Upper lobe of right lung (tissue), 1 donor: Measurements from ENCODE around the gene HRC. TPM values are rescaled to one million over a fixed set of nuclear protein-coding genes. Genes with fewer than 3 reads are reported as not detected.

Experiments
- ATAC-seq: fragments of 200-7000 bp; cut with Tn5 transposase; one replicate; pipeline ENCODE4 v1.9.1; 2020; ENCODE audit warnings: mild to moderate bottlenecking, moderate library complexity
- DNase-seq: peaks from one replicate; pipeline ENCODE4 v3.0.0-alpha.2; 2020
- H3K27ac ChIP-seq: fragments of 200-600 bp; one replicate; pipeline ENCODE4 v1.8.0; 2022
- H3K27me3 ChIP-seq: fragments of 200-600 bp; one replicate; pipeline ENCODE4 v1.8.0; 2022; ENCODE audit warnings: mild to moderate bottlenecking
- H3K36me3 ChIP-seq: fragments of 200-600 bp; one replicate; pipeline ENCODE4 v1.8.0; 2022
- H3K4me1 ChIP-seq: fragments of 200-600 bp; one replicate; pipeline ENCODE4 v1.8.0; 2022
- H3K4me3 ChIP-seq: fragments of 200-600 bp; one replicate; pipeline ENCODE4 v1.8.0; 2022; ENCODE audit warnings: mild to moderate bottlenecking
- H3K9me3 ChIP-seq: fragments of 200-600 bp; one replicate; pipeline ENCODE4 v1.8.0; 2022
- CTCF ChIP-seq: fragments of 200-600 bp; IDR thresholded peaks from one replicate; pipeline ENCODE4 v1.8.0; 2022; ENCODE audit warnings: antibody characterized with exemption
- intact Hi-C: fragments of 100-400 bp; cut with DNase I; formaldehyde crosslinking; loops from one replicate; pipeline ENCODE4 v1.11.0; 2022
- total RNA-seq: library from RNA; stranded (reverse); fragmentation: NEBNext Ultra II Directional; extraction: Animal tissue kit (Norgen Biotek cat#: 25700); gene quantifications from one replicate; pipeline ENCODE4 v1.2.1, GENCODE V29; 2021
- donor health status: DM: no; HTN: yes; CAD: no; lungs with severe emphysema.

The HRC gene
- total RNA-seq, 1 donor from 2014 or later, result 2.2 TPM

- H3K27me3 ChIP-seq, result no peaks in the 10 kb centered on the region
- DNase-seq (no peak), ATAC-seq (no peak)
- no peak for TF ChIP-seq CTCF
- no peak overlapping the region for H3K4me3 ChIP-seq
- intact Hi-C loops, result no loop called here
- peaks cover 9% of the 10 kb centered on the region for H3K4me1 ChIP-seq
- peaks cover 46% of the 10 kb centered on the region for H3K36me3 ChIP-seq
- H3K27ac ChIP-seq, result no peak overlapping the region
- no peaks in the 10 kb centered on the region for H3K9me3 ChIP-seq
Measured at GRCh38 chr19:49109569-49110233, 45.5 kb downstream of the HRC start.

GRCh38 chr19:49109051-49109450 is 46.1 kb downstream of the HRC start:
- Histone ChIP-seq H3K27ac (no peak overlapping the region), H3K4me3 (no peak overlapping the region), H3K4me1 (peaks cover 9% of the 10 kb centered on the region), H3K36me3 (peaks cover 52% of the 10 kb centered on the region), H3K9me3 (no peaks in the 10 kb centered on the region), H3K27me3 (no peaks in the 10 kb centered on the region)
- no peak for DNase-seq
- no peak for ATAC-seq
- no peak for TF ChIP-seq CTCF
- intact Hi-C loops, result no loop called here

GRCh38 chr19:49107625-49108459 is 47.4 kb downstream of the HRC start:
- H3K9me3 ChIP-seq, result no peaks in the 10 kb centered on the region
- intact Hi-C loops, result no loop called here
- no peak overlapping the region for H3K4me3 ChIP-seq
- H3K36me3 ChIP-seq, result peaks cover 64% of the 10 kb centered on the region
- no peaks in the 10 kb centered on the region for H3K4me1 ChIP-seq
- ATAC-seq (no peak), DNase-seq (no peak)
- TF ChIP-seq CTCF, result no peak
- H3K27me3 ChIP-seq, result no peaks in the 10 kb centered on the region
- H3K27ac ChIP-seq, result no peak overlapping the region

GRCh38 chr19:49106648-49107135 is 48.5 kb downstream of the HRC start:
- peak; percentile 78 for DNase-seq
- intact Hi-C loops, result no loop called here
- Histone ChIP-seq H3K27me3 (no peaks in the 10 kb centered on the region), H3K4me1 (no peaks in the 10 kb centered on the region), H3K4me3 (no peak overlapping the region), H3K9me3 (no peaks in the 10 kb centered on the region), H3K36me3 (peaks cover 76% of the 10 kb centered on the region), H3K27ac (no peak overlapping the region)
- ATAC-seq, result peak; percentile 66
- TF ChIP-seq CTCF, result peak; percentile 74

GRCh38 chr19:49104229-49104864 is 50.8 kb downstream of the HRC start:
- no peaks in the 10 kb centered on the region for H3K27me3 ChIP-seq
- no peak for DNase-seq
- intact Hi-C loops, result no loop called here
- no peak for TF ChIP-seq CTCF
- H3K36me3 ChIP-seq, result peaks cover 99% of the 10 kb centered on the region
- no peaks in the 10 kb centered on the region for H3K9me3 ChIP-seq
- no peak for ATAC-seq
- no peak overlapping the region for H3K27ac ChIP-seq
- no peak overlapping the region for H3K4me3 ChIP-seq
- H3K4me1 ChIP-seq, result no peaks in the 10 kb centered on the region
